ENCODE data around the gene BFAR. TPM values are rescaled to one million over a fixed set of nuclear protein-coding genes. Genes with fewer than 3 reads are reported as not detected.
"Not testable (repeated sequence)": the region's sequence is repeated elsewhere in the genome, so short reads cannot be mapped to it uniquely, and the experiment has no call there.

The BFAR gene
- total RNA-seq = 114 and 117 TPM in 2 replicates

- peak; percentile 98 for DNase-seq
Measured at GRCh38 chr16:14632693-14633569, at the start of gene BFAR. Gene BFAR, plus strand, starts transcription at chr16:14632951. Its CDS starts 11,396 bp downstream, at chr16:14644347.

GRCh38 chr16:14585287-14585686, 47.5 kb upstream of the BFAR start:
- DNase-seq = no peak

- DNase-seq = no peak
Measured at GRCh38 chr16:14586637-14587305, 46.0 kb upstream of the BFAR start.

- DNase-seq = peak; percentile 62
Measured at GRCh38 chr16:14600164-14600563, 32.6 kb upstream of the BFAR start.

- DNase-seq = no peak
Measured at GRCh38 chr16:14602443-14602963, 30.2 kb upstream of the BFAR start.

- no peak for DNase-seq
Measured at GRCh38 chr16:14606102-14606501, 26.6 kb upstream of the BFAR start.

GRCh38 chr16:14608111-14608566, 24.6 kb upstream of the BFAR start:
- no peak for DNase-seq

GRCh38 chr16:14608604-14609003, 24.1 kb upstream of the BFAR start:
- no peak for DNase-seq

GRCh38 chr16:14609716-14610115, 23.0 kb upstream of the BFAR start:
- DNase-seq = no peak

GRCh38 chr16:14611660-14612059, 21.1 kb upstream of the BFAR start:
- no peak for DNase-seq

- no peak for DNase-seq
Measured at GRCh38 chr16:14613991-14614390, 18.8 kb upstream of the BFAR start.

- no peak for DNase-seq
Measured at GRCh38 chr16:14616280-14616679, 16.5 kb upstream of the BFAR start.

- no peak for DNase-seq
Measured at GRCh38 chr16:14618566-14618965, 14.2 kb upstream of the BFAR start.

GRCh38 chr16:14627078-14627477, 5.7 kb upstream of the BFAR start:
- DNase-seq = no peak

- no peak for DNase-seq
Measured at GRCh38 chr16:14628806-14629611, 3.7 kb upstream of the BFAR start.

- DNase-seq = peak; percentile 25
Measured at GRCh38 chr16:14629612-14629918, 3.2 kb upstream of the BFAR start.

- DNase-seq = peak; percentile 97
Measured at GRCh38 chr16:14629919-14630619, 2.7 kb upstream of the BFAR start, which contains the start of gene PARN. Gene PARN, minus strand, starts transcription at chr16:14630260. Its CDS starts 135 bp downstream, at chr16:14630125.

- DNase-seq = not testable (repeated sequence)
Measured at GRCh38 chr16:14630620-14631330, 2.0 kb upstream of the BFAR start.

- no peak for DNase-seq
Measured at GRCh38 chr16:14634389-14634725, 1.6 kb downstream of the BFAR start.

- no peak for DNase-seq
Measured at GRCh38 chr16:14635395-14636165, 2.8 kb downstream of the BFAR start.
